Measurements from ENCODE around the gene GPR137B. TPM values are rescaled to one million over a fixed set of nuclear protein-coding genes. Genes with fewer than 3 reads are reported as not detected.
"Not testable (repeated sequence)": the region's sequence is repeated elsewhere in the genome, so short reads cannot be mapped to it uniquely, and the experiment has no call there.

The GPR137B gene
- total RNA-seq, 1 experiment from 2014 or later, result 7.6 TPM

- Histone ChIP-seq H3K9me3 (replicated peaks) (no peaks in the 10 kb centered on the region), H3K36me3 (no peaks in the 10 kb centered on the region), H3K27me3 (no peaks in the 10 kb centered on the region), H3K27ac (no peak overlapping the region), H3K4me3 (no peak overlapping the region), H3K4me1 (no peaks in the 10 kb centered on the region)
- no peak for DNase-seq
Measured at GRCh38 chr1:236173174-236173767, 30.9 kb downstream of the GPR137B start.

DNA sequence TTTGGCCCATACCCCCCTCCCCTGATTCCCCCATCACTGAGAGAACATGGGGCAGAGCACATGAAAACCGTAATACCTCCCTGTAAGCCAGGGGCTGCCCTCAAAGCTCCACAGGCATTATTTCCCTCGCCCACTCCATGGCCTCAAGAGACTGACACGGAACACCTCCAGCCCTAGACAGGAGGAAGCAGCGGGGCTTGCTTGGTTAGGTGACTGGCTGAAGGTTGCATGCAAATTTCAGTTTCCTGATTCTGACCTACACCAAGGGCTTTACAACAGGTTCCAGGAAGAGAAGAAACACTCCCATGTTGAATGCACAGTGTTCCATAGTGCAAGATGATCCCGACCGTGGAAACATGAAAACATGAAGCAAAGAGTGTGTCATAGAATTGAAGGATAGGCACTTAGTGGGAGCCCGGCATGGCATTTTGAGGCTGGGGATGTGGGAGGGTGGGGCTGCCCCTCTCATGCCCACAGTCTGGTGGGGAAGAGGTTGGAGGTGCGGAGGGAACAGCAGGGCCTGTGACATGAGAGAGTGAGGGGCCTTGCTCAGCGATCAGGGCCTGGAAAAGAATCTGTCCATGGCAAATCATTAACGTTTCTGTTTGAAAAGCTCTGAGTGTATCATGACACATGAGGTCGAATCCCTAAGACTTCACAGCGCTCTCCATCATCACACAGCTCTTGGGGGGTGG is 33.5 kb downstream of the GPR137B start:
- H3K27me3 ChIP-seq, result no peaks in the 10 kb centered on the region
- H3K36me3 ChIP-seq, result no peaks in the 10 kb centered on the region
- no peak overlapping the region for H3K27ac ChIP-seq
- H3K4me1 ChIP-seq, result no peaks in the 10 kb centered on the region
- DNase-seq, result no peak
- no peaks in the 10 kb centered on the region for H3K9me3 ChIP-seq (replicated peaks)
- H3K4me3 ChIP-seq, result no peak overlapping the region

DNA sequence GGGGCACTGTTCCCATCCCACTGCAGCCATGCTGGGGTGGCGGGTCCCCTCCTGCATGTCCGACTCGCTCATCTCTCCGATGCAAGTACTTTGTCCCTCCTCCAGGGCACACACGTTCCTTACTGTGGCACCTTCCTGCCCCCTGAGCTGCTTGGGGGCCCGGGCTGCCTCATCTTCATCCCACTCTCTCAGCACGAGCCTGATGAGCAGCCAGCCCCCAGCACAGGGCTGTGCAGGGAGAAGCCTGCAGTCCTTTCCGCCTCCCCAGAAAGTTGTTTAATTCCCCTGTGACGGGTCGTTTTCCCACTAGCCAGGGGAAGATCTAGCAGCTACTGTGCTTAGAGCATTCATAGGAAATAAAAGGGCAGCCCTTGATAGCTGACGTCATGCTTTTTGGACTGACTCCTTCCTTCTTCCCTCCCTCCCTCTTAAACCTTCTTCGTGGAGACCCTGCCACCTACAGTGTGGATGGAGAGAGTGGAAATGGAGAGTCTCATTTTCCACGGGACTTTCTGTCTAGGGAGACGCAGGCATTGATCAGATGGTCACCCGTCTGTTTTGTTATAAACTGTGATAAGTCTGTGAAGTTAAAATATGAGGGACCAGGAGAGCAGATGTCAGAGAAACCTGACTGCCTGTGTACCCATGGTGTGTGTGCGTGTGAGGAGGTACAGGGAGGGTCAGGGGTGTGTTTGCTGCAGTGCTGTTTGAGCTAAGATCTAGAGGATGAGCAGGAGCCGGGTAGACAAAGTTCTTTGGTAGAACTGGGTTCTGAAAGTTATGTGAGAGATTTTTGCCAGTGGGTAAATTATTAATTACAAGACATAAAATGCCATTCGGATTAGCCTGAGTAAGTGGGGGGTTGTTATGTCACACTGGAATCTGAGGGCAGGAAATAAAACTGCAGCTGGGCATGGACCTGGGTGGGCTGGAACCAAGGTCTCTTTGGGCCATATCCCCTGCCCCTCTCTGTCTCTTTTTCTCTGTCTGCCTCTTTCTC is 34.3 kb downstream of the GPR137B start:
- no peak for DNase-seq
- H3K9me3 ChIP-seq (replicated peaks), result no peaks in the 10 kb centered on the region
- no peak overlapping the region for H3K4me3 ChIP-seq
- no peak overlapping the region for H3K27ac ChIP-seq
- H3K27me3 ChIP-seq, result no peaks in the 10 kb centered on the region
- H3K36me3 ChIP-seq, result no peaks in the 10 kb centered on the region
- H3K4me1 ChIP-seq, result no peaks in the 10 kb centered on the region

GRCh38 chr1:236179634-236180033 is 37.3 kb downstream of the GPR137B start:
- no peak overlapping the region for H3K4me3 ChIP-seq
- no peaks in the 10 kb centered on the region for H3K4me1 ChIP-seq
- H3K27me3 ChIP-seq, result no peaks in the 10 kb centered on the region
- no peaks in the 10 kb centered on the region for H3K36me3 ChIP-seq
- no peaks in the 10 kb centered on the region for H3K9me3 ChIP-seq (replicated peaks)
- no peak overlapping the region for H3K27ac ChIP-seq
- DNase-seq, result no peak

DNA sequence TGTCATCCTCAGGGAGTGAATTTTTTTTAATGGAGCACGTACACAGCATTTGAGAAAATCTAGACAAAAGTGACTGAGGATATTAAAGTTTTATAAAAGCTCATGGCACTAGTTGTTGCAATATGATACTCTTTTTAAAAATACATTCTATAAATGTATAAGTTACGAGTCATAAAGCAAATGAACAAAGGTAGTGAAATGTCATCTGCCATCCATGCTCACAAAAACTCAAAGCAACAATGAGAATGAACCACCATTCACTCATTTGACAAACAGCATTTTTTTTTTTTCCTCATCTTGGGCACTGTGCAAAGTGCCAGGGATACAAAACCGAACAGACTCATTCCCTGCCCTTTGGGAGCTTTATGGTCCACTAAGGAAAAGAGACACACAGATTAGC is 38.7 kb downstream of the GPR137B start:
- no peak overlapping the region for H3K27ac ChIP-seq
- no peak overlapping the region for H3K4me3 ChIP-seq
- H3K4me1 ChIP-seq, result peaks cover 2% of the 10 kb centered on the region
- H3K36me3 ChIP-seq, result no peaks in the 10 kb centered on the region
- H3K9me3 ChIP-seq (replicated peaks), result no peaks in the 10 kb centered on the region
- DNase-seq, result no peak
- H3K27me3 ChIP-seq, result no peaks in the 10 kb centered on the region

GRCh38 chr1:236185687-236186086 is 43.3 kb downstream of the GPR137B start:
- peaks cover 2% of the 10 kb centered on the region for H3K4me1 ChIP-seq
- H3K36me3 ChIP-seq, result no peaks in the 10 kb centered on the region
- H3K27ac ChIP-seq, result no peak overlapping the region
- H3K9me3 ChIP-seq (replicated peaks), result no peaks in the 10 kb centered on the region; the same call in 1 of the 2 replicates
- no peaks in the 10 kb centered on the region for H3K27me3 ChIP-seq
- no peak overlapping the region for H3K4me3 ChIP-seq
- peak; percentile 37 to 73 for DNase-seq

- H3K27ac ChIP-seq; H3K27me3 ChIP-seq; H3K4me3 ChIP-seq; H3K9me3 ChIP-seq (replicated peaks); DNase-seq; H3K4me1 ChIP-seq; H3K36me3 ChIP-seq: not testable (repeated sequence)
Measured at GRCh38 chr1:236186471-236186870, 44.1 kb downstream of the GPR137B start.

DNA sequence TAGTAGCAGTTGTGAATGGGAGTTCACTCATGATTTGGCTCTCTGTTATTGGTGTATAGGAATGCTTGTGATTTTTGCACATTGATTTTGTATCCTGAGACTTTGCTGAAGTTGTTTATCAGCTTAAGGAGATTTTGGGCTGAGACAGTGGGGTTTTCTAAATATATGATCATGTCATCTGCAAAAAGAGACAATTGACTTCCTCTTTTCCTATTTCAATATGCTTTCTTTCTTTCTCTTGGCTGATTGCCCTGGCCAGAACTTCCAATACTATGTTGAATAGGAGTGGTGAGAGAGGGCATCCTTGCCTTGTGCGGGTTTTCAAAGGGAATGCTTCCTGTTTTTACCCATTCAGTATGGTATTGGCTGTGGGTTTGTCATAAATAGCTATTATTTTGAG is 45.7 kb downstream of the GPR137B start:
- not testable (repeated sequence) for H3K36me3 ChIP-seq; H3K4me1 ChIP-seq; H3K4me3 ChIP-seq; H3K27me3 ChIP-seq; H3K27ac ChIP-seq; DNase-seq; H3K9me3 ChIP-seq (replicated peaks)

DNA sequence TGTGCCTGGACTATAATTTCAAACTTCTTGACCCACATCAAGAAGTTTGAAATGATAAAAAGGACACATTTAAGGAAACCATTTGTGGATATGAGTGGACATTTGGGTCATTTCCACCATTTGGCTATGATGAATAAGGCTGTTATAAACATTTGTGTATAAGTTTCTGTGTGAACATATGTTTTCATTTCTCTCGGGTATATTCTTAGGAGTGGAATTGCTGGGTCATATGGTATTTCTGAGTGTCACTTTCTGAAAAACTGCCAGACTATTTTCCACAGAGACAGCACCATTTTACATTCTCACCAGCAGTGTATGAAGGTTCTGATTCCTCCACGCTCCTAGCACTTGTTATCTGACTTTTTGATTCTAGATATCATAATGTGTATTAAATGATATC is 50.8 kb downstream of the GPR137B start:
- Histone ChIP-seq H3K4me3 (no peak overlapping the region), H3K27ac (no peak overlapping the region), H3K27me3 (no peaks in the 10 kb centered on the region), H3K4me1 (no peaks in the 10 kb centered on the region), H3K36me3 (no peaks in the 10 kb centered on the region), H3K9me3 (replicated peaks) (no peaks in the 10 kb centered on the region)
- DNase-seq, result no peak

- DNase-seq, result no peak
- Histone ChIP-seq H3K27me3 (no peaks in the 10 kb centered on the region), H3K9me3 (replicated peaks) (peaks cover 8% of the 10 kb centered on the region; the same call in 1 of the 2 replicates), H3K27ac (no peak overlapping the region), H3K4me3 (no peak overlapping the region), H3K36me3 (no peaks in the 10 kb centered on the region; the same call in 1 of the 2 replicates), H3K4me1 (no peaks in the 10 kb centered on the region)
Measured at GRCh38 chr1:236200925-236201324, 58.6 kb downstream of the GPR137B start.

- no peaks in the 10 kb centered on the region; the same call in 1 of the 2 replicates for H3K36me3 ChIP-seq
- H3K4me1 ChIP-seq, result no peaks in the 10 kb centered on the region
- H3K27ac ChIP-seq, result no peak overlapping the region
- no peak for DNase-seq
- no peaks in the 10 kb centered on the region for H3K27me3 ChIP-seq
- H3K9me3 ChIP-seq (replicated peaks), result peaks cover 8% of the 10 kb centered on the region; the same call in 1 of the 2 replicates
- H3K4me3 ChIP-seq, result no peak overlapping the region
Measured at GRCh38 chr1:236201786-236202185, 59.4 kb downstream of the GPR137B start.

DNA sequence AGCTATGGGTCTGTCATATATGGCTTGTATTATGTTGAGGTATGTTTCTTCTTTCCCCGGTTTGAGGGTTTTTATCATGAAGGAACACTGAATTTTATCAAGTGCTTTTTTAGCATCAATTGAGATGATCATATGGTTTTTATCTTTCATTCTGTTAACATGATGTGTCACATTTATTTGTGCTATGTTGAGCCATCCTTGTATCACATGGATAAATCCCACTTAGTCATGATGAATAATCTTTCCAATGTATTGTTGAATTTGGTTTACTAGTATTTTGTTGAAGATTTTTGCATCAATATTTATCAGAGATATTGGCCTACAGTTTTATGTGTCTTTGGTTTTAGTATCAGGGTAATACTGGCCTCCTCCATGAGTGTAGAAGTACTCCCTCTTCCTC is 61.7 kb downstream of the GPR137B start:
- Histone ChIP-seq H3K27ac (no peak overlapping the region), H3K36me3 (no peaks in the 10 kb centered on the region; the same call in 1 of the 2 replicates), H3K4me3 (no peak overlapping the region), H3K9me3 (replicated peaks) (peaks cover 8% of the 10 kb centered on the region; the same call in 1 of the 2 replicates), H3K4me1 (no peaks in the 10 kb centered on the region), H3K27me3 (no peaks in the 10 kb centered on the region)
- DNase-seq, result no peak

GRCh38 chr1:236204656-236205055 is 62.3 kb downstream of the GPR137B start:
- Histone ChIP-seq H3K36me3 (no peaks in the 10 kb centered on the region; the same call in 1 of the 2 replicates), H3K9me3 (replicated peaks) (peaks cover 8% of the 10 kb centered on the region; the same call in 1 of the 2 replicates), H3K27ac (no peak overlapping the region), H3K4me1 (no peaks in the 10 kb centered on the region), H3K27me3 (no peaks in the 10 kb centered on the region), H3K4me3 (no peak overlapping the region)
- no peak for DNase-seq

DNA sequence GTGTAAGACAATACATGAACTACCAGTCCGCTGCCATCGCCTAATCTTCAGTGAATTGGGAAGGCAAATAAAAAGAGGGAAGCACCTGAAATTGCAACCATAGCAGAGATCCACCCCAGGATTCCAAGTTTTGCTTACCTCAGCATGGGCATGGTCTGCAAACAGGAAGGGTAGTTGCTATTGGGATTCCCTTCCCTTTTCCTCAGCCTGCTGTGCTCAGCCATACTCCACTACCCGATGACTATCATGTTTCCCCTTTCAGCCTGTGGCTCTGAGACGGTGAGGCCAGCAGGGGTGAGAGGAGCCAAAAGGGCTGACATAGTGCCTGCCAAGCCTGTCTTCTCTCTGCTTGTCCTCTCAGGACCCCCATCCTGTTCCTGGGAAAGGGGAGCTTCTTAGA is 64.2 kb downstream of the GPR137B start:
- Histone ChIP-seq H3K27me3 (no peaks in the 10 kb centered on the region), H3K4me1 (no peaks in the 10 kb centered on the region), H3K9me3 (replicated peaks) (no peaks in the 10 kb centered on the region), H3K27ac (no peak overlapping the region), H3K36me3 (no peaks in the 10 kb centered on the region; the same call in 1 of the 2 replicates), H3K4me3 (no peak overlapping the region)
- no peak for DNase-seq

GRCh38 chr1:236207121-236207520 is 64.8 kb downstream of the GPR137B start:
- no peaks in the 10 kb centered on the region for H3K9me3 ChIP-seq (replicated peaks)
- no peaks in the 10 kb centered on the region for H3K4me1 ChIP-seq
- H3K36me3 ChIP-seq, result no peaks in the 10 kb centered on the region; the same call in 1 of the 2 replicates
- no peak overlapping the region for H3K4me3 ChIP-seq
- no peaks in the 10 kb centered on the region for H3K27me3 ChIP-seq
- DNase-seq, result no peak
- H3K27ac ChIP-seq, result no peak overlapping the region
